AG08395 (cell line): Measurements from ENCODE around the gene APOL4.
"Not testable (repeated sequence)": the region's sequence is repeated elsewhere in the genome, so short reads cannot be mapped to it uniquely, and the experiment has no call there.

ENCODE experiments used
- DNase-seq: peaks from one replicate; pipeline ENCODE4 v3.0.0; 2012; ENCODE audit warnings: mixed read lengths, low spot score

Gene APOL4

GRCh38 chr22:36206255-36206654 is 4.6 kb upstream of the APOL4 start:
- DNase-seq = no peak

- not testable (repeated sequence) for DNase-seq
Measured at GRCh38 chr22:36205573-36205972, 4.0 kb upstream of the APOL4 start.

- no peak for DNase-seq
Measured at GRCh38 chr22:36204632-36205015, 3.0 kb upstream of the APOL4 start.

- no peak for DNase-seq
Measured at GRCh38 chr22:36204001-36204631, 2.5 kb upstream of the APOL4 start.

- not testable (repeated sequence) for DNase-seq
Measured at GRCh38 chr22:36203441-36203840, 1.8 kb upstream of the APOL4 start.

GRCh38 chr22:36202906-36203305 is 1.3 kb upstream of the APOL4 start:
- DNase-seq = not testable (repeated sequence)

GRCh38 chr22:36201025-36201424 is 584 bp downstream of the APOL4 start:
- DNase-seq = not testable (repeated sequence)

- no peak for DNase-seq
Measured at GRCh38 chr22:36199001-36199551, 2.5 kb downstream of the APOL4 start.

GRCh38 chr22:36198536-36198935 is 3.1 kb downstream of the APOL4 start:
- DNase-seq = no peak

GRCh38 chr22:36197514-36198146 is 4.0 kb downstream of the APOL4 start:
- DNase-seq = no peak

GRCh38 chr22:36197065-36197440 is 4.6 kb downstream of the APOL4 start:
- no peak for DNase-seq

GRCh38 chr22:36196254-36197064 is 5.2 kb downstream of the APOL4 start:
- no peak for DNase-seq

- DNase-seq = peak; percentile 70
Measured at GRCh38 chr22:36194971-36195370, 6.6 kb downstream of the APOL4 start.

GRCh38 chr22:36194385-36194784 is 7.2 kb downstream of the APOL4 start:
- DNase-seq = no peak

- DNase-seq = no peak
Measured at GRCh38 chr22:36193577-36193976, 8.0 kb downstream of the APOL4 start.

GRCh38 chr22:36193171-36193570 is 8.4 kb downstream of the APOL4 start:
- DNase-seq = no peak

GRCh38 chr22:36192542-36192941 is 9.1 kb downstream of the APOL4 start:
- DNase-seq = no peak

- peak; percentile 87 for DNase-seq
Measured at GRCh38 chr22:36191106-36191836, 10.3 kb downstream of the APOL4 start.

- DNase-seq = not testable (repeated sequence)
Measured at GRCh38 chr22:36187862-36188261, 13.7 kb downstream of the APOL4 start.

GRCh38 chr22:36185828-36186624 is 15.6 kb downstream of the APOL4 start:
- no peak for DNase-seq

GRCh38 chr22:36184433-36185025 is 17.1 kb downstream of the APOL4 start:
- DNase-seq = peak; percentile 75
